ENCODE measurements around the gene PRKCA. TPM values are rescaled to one million over a fixed set of nuclear protein-coding genes. Genes with fewer than 3 reads are reported as not detected.
A peak's percentile ranks its signal among the peaks of the same experiment; 100 is the strongest.
"Not testable (repeated sequence)": the region's sequence is repeated elsewhere in the genome, so short reads cannot be mapped to it uniquely, and the experiment has no call there.

PRKCA gene
- total RNA-seq, 1 experiment from 2014 or later: 36.1 TPM

- H3K4me3 ChIP-seq: no peak overlapping the region
- no peak overlapping the region for H3K27ac ChIP-seq
- DNase-seq (ENCODE audit: low read depth in 1 of 2, low spot score in 2 of 2): no peak
- H3K27me3 ChIP-seq (replicated peaks): no peaks in the 10 kb centered on the region
- H3K36me3 ChIP-seq: peaks cover 5% of the 10 kb centered on the region; the same call in 1 of the 2 replicates
- no peaks in the 10 kb centered on the region for H3K9me3 ChIP-seq (replicated peaks)
- no peaks in the 10 kb centered on the region for H3K4me1 ChIP-seq (replicated peaks)
These were observed 402.6 kb downstream of the PRKCA start for GRCh38 chr17:66704858-66705520.

- DNase-seq (ENCODE audit: low read depth in 1 of 2, low spot score in 2 of 2): no peak
- H3K27me3 ChIP-seq (replicated peaks): no peaks in the 10 kb centered on the region
- H3K4me1 ChIP-seq (replicated peaks): peaks cover 6% of the 10 kb centered on the region; the same call in 1 of the 2 replicates
- no peaks in the 10 kb centered on the region for H3K9me3 ChIP-seq (replicated peaks)
- no peak overlapping the region for H3K4me3 ChIP-seq
- H3K27ac ChIP-seq: no peak overlapping the region
- peaks cover 5% of the 10 kb centered on the region; the same call in 1 of the 2 replicates for H3K36me3 ChIP-seq
These were observed 404.5 kb downstream of the PRKCA start for GRCh38 chr17:66706851-66707450.

- Histone ChIP-seq H3K27me3 (replicated peaks) (no peaks in the 10 kb centered on the region), H3K4me3 (no peak overlapping the region), H3K4me1 (replicated peaks) (peaks cover 20% of the 10 kb centered on the region; the same call in 1 of the 2 replicates), H3K36me3 (peaks cover 5% of the 10 kb centered on the region; the same call in 1 of the 2 replicates), H3K27ac (no peak overlapping the region), H3K9me3 (replicated peaks) (no peaks in the 10 kb centered on the region)
- no peak for DNase-seq (ENCODE audit: low read depth in 1 of 2, low spot score in 2 of 2)
These were observed 409.0 kb downstream of the PRKCA start for GRCh38 chr17:66711401-66711800.

GRCh38 chr17:66711881-66712321 lies 409.5 kb downstream of the PRKCA start:
- DNase-seq (ENCODE audit: low read depth in 1 of 2, low spot score in 2 of 2): no peak
- Histone ChIP-seq H3K27ac (no peak overlapping the region), H3K9me3 (replicated peaks) (no peaks in the 10 kb centered on the region), H3K36me3 (peaks cover 5% of the 10 kb centered on the region; the same call in 1 of the 2 replicates), H3K27me3 (replicated peaks) (no peaks in the 10 kb centered on the region), H3K4me1 (replicated peaks) (peaks cover 20% of the 10 kb centered on the region; the same call in 1 of the 2 replicates), H3K4me3 (no peak overlapping the region)

GRCh38 chr17:66712453-66712852 lies 410.0 kb downstream of the PRKCA start:
- Histone ChIP-seq H3K4me3 (no peak overlapping the region), H3K9me3 (replicated peaks) (no peaks in the 10 kb centered on the region), H3K27ac (no peak overlapping the region), H3K4me1 (replicated peaks) (peaks cover 20% of the 10 kb centered on the region; the same call in 1 of the 2 replicates), H3K27me3 (replicated peaks) (no peaks in the 10 kb centered on the region), H3K36me3 (peaks cover 5% of the 10 kb centered on the region; the same call in 1 of the 2 replicates)
- no peak for DNase-seq (ENCODE audit: low read depth in 1 of 2, low spot score in 2 of 2)

GRCh38 chr17:66713021-66713532 lies 410.7 kb downstream of the PRKCA start:
- H3K27ac ChIP-seq; H3K4me3 ChIP-seq; DNase-seq (ENCODE audit: low read depth in 1 of 2, low spot score in 2 of 2); H3K27me3 ChIP-seq (replicated peaks); H3K9me3 ChIP-seq (replicated peaks); H3K36me3 ChIP-seq: not testable (repeated sequence)
- H3K4me1 ChIP-seq (replicated peaks): peaks cover 20% of the 10 kb centered on the region; the same call in 1 of the 2 replicates

- no peak for DNase-seq (ENCODE audit: low read depth in 1 of 2, low spot score in 2 of 2)
- H3K4me3 ChIP-seq: no peak overlapping the region
- H3K27me3 ChIP-seq (replicated peaks): no peaks in the 10 kb centered on the region
- H3K4me1 ChIP-seq (replicated peaks): peaks cover 20% of the 10 kb centered on the region; the same call in 1 of the 2 replicates
- H3K36me3 ChIP-seq: peaks cover 5% of the 10 kb centered on the region; the same call in 1 of the 2 replicates
- no peaks in the 10 kb centered on the region for H3K9me3 ChIP-seq (replicated peaks)
- H3K27ac ChIP-seq: no peak overlapping the region
These were observed 411.2 kb downstream of the PRKCA start for GRCh38 chr17:66713533-66714042.

DNA sequence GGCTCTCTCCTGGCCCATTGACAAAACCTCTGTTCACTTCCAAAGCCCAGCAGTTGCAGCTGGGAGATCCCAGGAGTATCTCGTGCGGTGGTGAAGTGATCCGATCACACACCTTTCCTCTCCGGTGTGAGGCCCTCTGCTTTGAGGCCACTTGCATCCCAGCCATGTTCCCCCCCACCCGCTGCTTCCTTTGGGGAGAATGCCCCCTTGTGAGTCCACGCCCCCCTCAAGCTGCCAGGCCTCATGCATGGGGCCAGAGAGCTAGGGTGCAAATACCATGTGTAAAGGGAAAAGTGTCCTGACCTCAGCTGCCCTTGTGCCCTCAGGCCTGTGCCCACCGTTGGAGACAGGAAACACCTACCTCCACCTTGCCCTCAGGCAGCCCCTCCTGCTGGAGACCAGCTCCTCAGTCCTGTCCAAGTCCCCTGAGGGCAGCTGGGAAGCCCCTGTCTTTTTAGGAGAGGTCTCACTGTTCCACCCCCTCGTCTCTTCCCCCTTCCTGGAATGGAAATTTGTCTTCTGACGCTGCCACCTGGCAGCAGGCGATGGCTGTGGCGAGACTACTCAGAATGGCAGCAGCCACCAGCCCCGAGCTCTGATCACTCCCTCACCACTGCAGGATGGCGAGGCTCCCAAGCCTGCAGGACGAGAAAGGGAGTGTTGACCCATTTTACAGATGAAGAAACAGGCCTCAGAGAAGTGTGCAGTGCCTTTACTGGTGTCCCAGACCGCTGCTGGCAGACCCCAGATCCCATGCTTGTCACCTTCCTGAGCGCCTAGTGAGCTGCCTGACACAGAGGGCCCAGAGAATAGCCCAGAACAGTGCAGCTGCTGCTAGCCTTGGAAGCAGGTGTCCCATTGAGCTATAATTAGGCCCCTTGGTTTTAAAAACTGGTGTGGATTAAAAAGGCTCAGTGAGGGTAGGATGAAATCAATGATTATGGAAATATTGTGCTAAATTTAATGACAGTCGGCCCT lies 411.9 kb downstream of the PRKCA start:
- Histone ChIP-seq H3K4me1 (replicated peaks) (peaks cover 20% of the 10 kb centered on the region; the same call in 1 of the 2 replicates), H3K27ac (no peak overlapping the region), H3K36me3 (peaks cover 5% of the 10 kb centered on the region; the same call in 1 of the 2 replicates), H3K4me3 (no peak overlapping the region), H3K27me3 (replicated peaks) (no peaks in the 10 kb centered on the region), H3K9me3 (replicated peaks) (no peaks in the 10 kb centered on the region)
- no peak for DNase-seq (ENCODE audit: low read depth in 1 of 2, low spot score in 2 of 2)

GRCh38 chr17:66715076-66715675 lies 412.8 kb downstream of the PRKCA start:
- Histone ChIP-seq H3K27me3 (replicated peaks) (no peaks in the 10 kb centered on the region), H3K27ac (no peak overlapping the region), H3K36me3 (peaks cover 1% of the 10 kb centered on the region; the same call in 1 of the 2 replicates)

DNA sequence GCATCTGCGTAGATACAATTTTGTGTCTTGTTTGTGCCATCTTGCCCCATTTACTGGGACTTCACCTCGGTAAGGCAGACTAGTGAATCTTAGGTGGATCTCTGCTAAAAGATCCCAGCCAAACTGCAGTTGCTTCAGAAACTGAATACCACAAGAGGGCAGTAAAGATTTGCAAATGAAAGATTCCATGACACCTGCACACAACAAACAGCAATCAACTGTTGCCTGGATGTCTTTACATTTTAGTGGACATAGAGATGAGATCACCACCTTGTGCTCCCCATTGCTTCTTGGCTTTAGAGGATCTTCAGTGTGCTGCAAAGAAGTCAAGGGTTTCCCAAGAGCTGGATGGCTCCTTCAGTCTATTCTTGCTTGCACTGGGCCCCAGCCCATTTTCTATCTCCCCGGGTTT lies 413.3 kb downstream of the PRKCA start:
- peak in 1 of 2 experiments; percentile 57 for DNase-seq (ENCODE audit: low read depth in 1 of 2, low spot score in 2 of 2)
- Histone ChIP-seq H3K4me3 (no peak overlapping the region), H3K36me3 (no peaks in the 10 kb centered on the region), H3K27me3 (replicated peaks) (no peaks in the 10 kb centered on the region), H3K9me3 (replicated peaks) (no peaks in the 10 kb centered on the region), H3K27ac (no peak overlapping the region), H3K4me1 (replicated peaks) (peaks cover 20% of the 10 kb centered on the region; the same call in 1 of the 2 replicates)

More at GRCh38 chr17:66715076-66715675, 412.8 kb downstream of the PRKCA start:
- H3K9me3 ChIP-seq (replicated peaks): no peaks in the 10 kb centered on the region
- H3K4me3 ChIP-seq: no peak overlapping the region
- peaks cover 20% of the 10 kb centered on the region; the same call in 1 of the 2 replicates for H3K4me1 ChIP-seq (replicated peaks)
- DNase-seq (ENCODE audit: low read depth in 1 of 2, low spot score in 2 of 2): no peak

DNA sequence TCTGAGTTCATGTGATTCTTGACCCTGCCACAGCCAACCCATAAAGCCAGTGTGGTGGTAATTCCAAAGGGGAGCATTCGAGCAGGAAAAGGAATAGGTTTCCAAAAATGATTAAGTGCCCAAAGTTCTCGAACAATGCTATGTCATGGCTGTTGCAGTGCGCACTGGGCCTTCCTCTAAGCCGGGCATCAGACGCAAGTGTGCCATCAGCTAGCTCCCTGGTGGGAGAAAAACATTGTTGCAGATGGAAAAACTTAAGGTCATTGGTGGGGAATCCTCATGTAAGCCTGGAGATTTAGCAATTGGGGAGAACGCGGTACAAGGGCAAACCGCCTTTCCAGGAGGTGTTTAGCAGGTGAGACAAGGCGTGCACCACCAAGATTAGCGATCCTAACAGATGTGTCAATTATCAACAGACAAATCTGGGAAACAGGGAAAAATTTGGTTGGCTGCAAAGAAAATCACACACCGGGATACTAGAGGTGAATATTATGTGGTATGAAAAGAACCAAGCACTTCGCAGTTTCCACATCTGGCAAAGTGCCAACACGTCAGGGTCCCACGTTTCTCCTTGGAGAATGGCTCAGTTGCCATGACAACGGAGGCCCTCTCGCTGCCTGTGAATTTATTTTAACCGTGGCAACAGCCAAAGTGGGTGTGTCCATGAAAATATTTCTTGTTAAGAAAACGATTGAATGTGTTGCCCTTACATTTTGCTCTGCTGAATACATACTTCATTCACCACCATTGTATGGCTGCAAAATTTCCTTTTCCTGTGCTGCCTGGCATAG lies 414.0 kb downstream of the PRKCA start:
- Histone ChIP-seq H3K9me3 (replicated peaks) (no peaks in the 10 kb centered on the region), H3K27me3 (replicated peaks) (no peaks in the 10 kb centered on the region), H3K36me3 (no peaks in the 10 kb centered on the region), H3K4me1 (replicated peaks) (peaks cover 19% of the 10 kb centered on the region; the same call in 1 of the 2 replicates), H3K4me3 (no peak overlapping the region), H3K27ac (no peak overlapping the region)
- DNase-seq (ENCODE audit: low read depth in 1 of 2, low spot score in 2 of 2): no peak

DNA sequence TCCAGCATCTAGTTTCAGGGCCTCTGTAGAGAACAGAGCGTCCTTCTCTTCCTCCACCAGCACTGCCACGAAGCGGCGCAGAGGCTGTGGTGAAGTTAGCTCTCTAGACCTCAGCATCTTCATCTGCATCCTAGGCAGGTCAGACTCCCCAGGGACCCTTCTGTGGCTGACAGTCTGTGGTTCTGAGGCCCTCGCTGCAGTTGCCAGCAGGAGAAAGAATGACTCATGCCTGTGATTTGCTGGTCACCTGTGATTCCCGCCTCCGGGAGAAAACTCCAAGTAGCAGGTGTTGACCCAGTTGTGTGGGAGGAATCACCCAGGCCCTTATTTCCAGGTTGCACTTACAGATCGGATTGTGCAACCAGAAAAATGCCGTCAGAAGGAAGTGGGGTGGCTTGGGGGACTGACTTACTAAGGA lies 415.2 kb downstream of the PRKCA start:
- Histone ChIP-seq H3K4me3 (no peak overlapping the region), H3K27ac (no peak overlapping the region), H3K36me3 (no peaks in the 10 kb centered on the region), H3K27me3 (replicated peaks) (no peaks in the 10 kb centered on the region), H3K4me1 (replicated peaks) (peaks cover 7% of the 10 kb centered on the region; the same call in 1 of the 2 replicates), H3K9me3 (replicated peaks) (no peaks in the 10 kb centered on the region)
- DNase-seq (ENCODE audit: low read depth in 1 of 2, low spot score in 2 of 2): no peak

All from SJSA1 (cell line).